DOHH2 (cell line): ENCODE data around the gene DLG1.
"Not testable (repeated sequence)": the region's sequence is repeated elsewhere in the genome, so short reads cannot be mapped to it uniquely, and the experiment has no call there.

Experiments used
- H3F3A ChIP-seq: fragments of 200-600 bp; sonication (generic), shearing (Covaris generic); 2 replicates; pipeline ENCODE4 v1.6.0; 2016; ENCODE audit warnings: antibody characterized with exemption, mild to moderate bottlenecking; ENCODE audit not compliant: control insufficient read depth, insufficient read depth
- H3K27ac ChIP-seq: fragments of 200-600 bp; sonication (generic); 2 replicates; pipeline ENCODE4 v1.5.1; 2014; ENCODE audit warnings: low read depth, mild to moderate bottlenecking, low read length, moderate library complexity
- H3K27me3 ChIP-seq: fragments of 200-600 bp; sonication (generic); 2 replicates; pipeline ENCODE4 v1.6.1; 2014; ENCODE audit warnings: mild to moderate bottlenecking, low read length, mixed read lengths; ENCODE audit not compliant: control insufficient read depth
- H3K36me3 ChIP-seq: fragments of 200-600 bp; sonication (generic); 2 replicates; pipeline ENCODE4 v1.6.1; 2014; ENCODE audit warnings: mild to moderate bottlenecking, low read length, moderate library complexity, mixed read lengths; ENCODE audit not compliant: control insufficient read depth
- H3K4me1 ChIP-seq: fragments of 200-600 bp; sonication (generic); 2 replicates; pipeline ENCODE4 v1.6.1; 2014; ENCODE audit warnings: mild to moderate bottlenecking, low read length, mixed read lengths; ENCODE audit not compliant: control insufficient read depth
- H3K4me2 ChIP-seq: fragments of 200-600 bp; sonication (generic); 2 replicates; pipeline ENCODE4 v1.6.0; 2014; ENCODE audit warnings: mild to moderate bottlenecking, low read length, moderate library complexity
- H3K4me3 ChIP-seq: fragments of 200-600 bp; sonication (generic); 2 replicates; pipeline ENCODE4 v1.5.1; 2014; ENCODE audit warnings: mild to moderate bottlenecking, low read length, mixed read lengths
- H3K79me2 ChIP-seq: fragments of 200-600 bp; sonication (generic); 2 replicates; pipeline ENCODE4 v1.6.1; 2014; ENCODE audit warnings: mild to moderate bottlenecking, low read length, mixed read lengths; ENCODE audit not compliant: control insufficient read depth
- H3K9me2 ChIP-seq: fragments of 200-600 bp; sonication (generic); replicated peaks from 2 replicates; pipeline ENCODE4 v1.6.1; 2014; ENCODE audit warnings: mild to moderate bottlenecking, low read length, mixed read lengths; ENCODE audit not compliant: control insufficient read depth
- H3K9me3 ChIP-seq: fragments of 200-600 bp; sonication (generic); 2 replicates; pipeline ENCODE4 v1.6.1; 2014; ENCODE audit warnings: antibody characterized with exemption, low read length, mixed read lengths; ENCODE audit not compliant: control insufficient read depth, insufficient read depth
- H4K20me1 ChIP-seq: fragments of 200-600 bp; sonication (generic); 2 replicates; pipeline ENCODE4 v1.6.0; 2014; ENCODE audit warnings: low read depth, mild to moderate bottlenecking, antibody characterized with exemption, low read length, moderate library complexity; ENCODE audit not compliant: control insufficient read depth, insufficient read depth
- CTCF ChIP-seq: fragments of 200-600 bp; sonication (generic); IDR thresholded peaks from one replicate; pipeline ENCODE4 v1.5.1; 2014; ENCODE audit warnings: antibody characterized with exemption, mild to moderate bottlenecking, low read depth, low read length; ENCODE audit not compliant: poor library complexity, severe bottlenecking
- EZH2phosphoT487 ChIP-seq: fragments of 200-600 bp; sonication (generic); IDR thresholded peaks from 2 replicates; pipeline ENCODE4 v1.6.1; 2017; ENCODE audit warnings: borderline replicate concordance, mild to moderate bottlenecking, antibody characterized with exemption, low read length, moderate library complexity, mixed read lengths

DLG1 gene

DNA sequence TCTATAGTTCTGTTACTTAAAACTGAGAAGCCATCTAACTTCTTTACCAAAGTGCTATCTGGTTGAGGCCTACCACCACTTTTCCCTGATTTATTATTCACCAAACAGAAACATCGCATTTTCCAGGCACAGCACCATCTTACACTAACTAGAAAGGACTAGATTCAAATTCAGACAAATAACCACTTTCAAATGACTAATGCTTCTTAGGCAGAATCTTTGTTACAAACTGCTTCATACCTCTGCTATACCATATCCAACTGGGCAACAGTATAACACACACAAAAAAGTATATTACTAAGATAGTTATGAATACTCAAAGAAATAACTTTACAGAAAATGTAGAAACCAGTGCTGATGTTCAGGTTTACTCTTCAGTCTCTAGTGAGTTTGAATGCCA is 16.6 kb downstream of the DLG1 start:
- Histone ChIP-seq H3K4me3 (no peak overlapping the region), H4K20me1 (no peaks in the 10 kb centered on the region), H3K9me3 (no peaks in the 10 kb centered on the region), H3K36me3 (peaks cover 76% of the 10 kb centered on the region), H3K4me1 (peaks cover 10% of the 10 kb centered on the region), H3K79me2 (peaks cover 60% of the 10 kb centered on the region), H3K9me2 (no peaks in the 10 kb centered on the region), H3F3A (no peaks in the 10 kb centered on the region), H3K4me2 (no peak overlapping the region), H3K27me3 (no peaks in the 10 kb centered on the region), H3K27ac (no peak overlapping the region)
- TF ChIP-seq CTCF (no peak), EZH2phosphoT487 (no peak)

- Histone ChIP-seq H3K4me3 (no peak overlapping the region), H3K36me3 (peaks cover 70% of the 10 kb centered on the region), H3K4me1 (peaks cover 17% of the 10 kb centered on the region), H3K27me3 (no peaks in the 10 kb centered on the region), H3K4me2 (no peak overlapping the region), H3K9me2 (no peaks in the 10 kb centered on the region), H3K27ac (no peak overlapping the region), H3K79me2 (peaks cover 56% of the 10 kb centered on the region), H3K9me3 (no peaks in the 10 kb centered on the region), H4K20me1 (no peaks in the 10 kb centered on the region; the same call in 1 of the 2 replicates), H3F3A (no peaks in the 10 kb centered on the region)
- no peak for TF ChIP-seq EZH2phosphoT487
- no peak for TF ChIP-seq CTCF
Observed at GRCh38 chr3:197280156-197280555, 18.3 kb downstream of the DLG1 start.

- Histone ChIP-seq H3K9me2 (no peaks in the 10 kb centered on the region), H3K27ac (no peak overlapping the region), H4K20me1 (peaks cover 4% of the 10 kb centered on the region; the same call in 1 of the 2 replicates), H3K9me3 (no peaks in the 10 kb centered on the region), H3K4me1 (peaks cover 17% of the 10 kb centered on the region), H3K4me3 (no peak overlapping the region), H3K36me3 (peaks cover 66% of the 10 kb centered on the region), H3F3A (no peaks in the 10 kb centered on the region), H3K4me2 (no peak overlapping the region), H3K79me2 (peaks cover 57% of the 10 kb centered on the region), H3K27me3 (no peaks in the 10 kb centered on the region)
- no peak for TF ChIP-seq CTCF
- TF ChIP-seq EZH2phosphoT487 = no peak
Observed at GRCh38 chr3:197278933-197279332, 19.5 kb downstream of the DLG1 start.

DNA sequence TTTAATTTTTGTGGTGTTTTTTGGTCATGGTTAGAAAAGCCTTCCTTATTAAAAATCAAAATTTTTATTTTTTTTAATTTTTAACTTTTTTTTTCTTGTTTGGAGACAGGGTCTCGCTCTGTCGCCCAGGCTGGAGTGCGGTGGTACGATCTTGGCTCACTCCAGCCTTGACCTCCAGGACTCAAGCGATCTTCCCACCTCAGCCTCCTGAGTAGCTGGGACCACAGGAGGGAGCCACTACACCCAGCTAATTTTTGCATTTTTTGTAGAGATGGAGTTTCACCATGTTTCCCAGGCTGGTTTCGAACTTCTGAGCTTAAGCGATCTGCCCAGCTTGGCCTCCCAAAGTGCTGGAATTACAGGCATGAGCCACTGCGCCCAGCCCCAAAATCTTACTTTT is 21.6 kb downstream of the DLG1 start:
- H4K20me1 ChIP-seq, H3K27ac ChIP-seq, H3K27me3 ChIP-seq, H3F3A ChIP-seq, H3K4me3 ChIP-seq, H3K4me2 ChIP-seq, H3K9me3 ChIP-seq, H3K9me2 ChIP-seq: not testable (repeated sequence)
- Histone ChIP-seq H3K79me2 (peaks cover 68% of the 10 kb centered on the region), H3K4me1 (peaks cover 17% of the 10 kb centered on the region), H3K36me3 (peaks cover 56% of the 10 kb centered on the region)
